ENCODE results near the gene TMED7.

DNA sequence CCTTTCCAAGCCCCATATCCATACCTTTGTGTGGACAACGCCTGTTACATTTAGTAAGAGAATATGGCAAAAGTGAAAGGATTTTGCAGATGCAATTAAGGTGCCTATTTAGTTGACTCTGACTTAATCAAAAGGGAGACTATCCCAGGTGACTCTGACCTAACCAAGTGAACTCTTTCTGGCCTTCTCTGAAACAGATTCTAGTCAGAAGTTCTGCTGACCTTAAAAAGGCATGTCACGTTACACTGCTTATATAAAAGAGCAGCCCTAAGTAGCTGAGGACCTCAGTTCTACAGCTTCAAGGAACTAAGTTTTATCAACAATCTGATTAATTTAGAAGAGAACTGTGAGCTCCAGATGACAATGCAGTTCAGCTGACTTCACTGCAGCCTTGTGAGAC lies 17.9 kb downstream of the TMED7 start:
- TF ChIP-seq, protein P1, sequence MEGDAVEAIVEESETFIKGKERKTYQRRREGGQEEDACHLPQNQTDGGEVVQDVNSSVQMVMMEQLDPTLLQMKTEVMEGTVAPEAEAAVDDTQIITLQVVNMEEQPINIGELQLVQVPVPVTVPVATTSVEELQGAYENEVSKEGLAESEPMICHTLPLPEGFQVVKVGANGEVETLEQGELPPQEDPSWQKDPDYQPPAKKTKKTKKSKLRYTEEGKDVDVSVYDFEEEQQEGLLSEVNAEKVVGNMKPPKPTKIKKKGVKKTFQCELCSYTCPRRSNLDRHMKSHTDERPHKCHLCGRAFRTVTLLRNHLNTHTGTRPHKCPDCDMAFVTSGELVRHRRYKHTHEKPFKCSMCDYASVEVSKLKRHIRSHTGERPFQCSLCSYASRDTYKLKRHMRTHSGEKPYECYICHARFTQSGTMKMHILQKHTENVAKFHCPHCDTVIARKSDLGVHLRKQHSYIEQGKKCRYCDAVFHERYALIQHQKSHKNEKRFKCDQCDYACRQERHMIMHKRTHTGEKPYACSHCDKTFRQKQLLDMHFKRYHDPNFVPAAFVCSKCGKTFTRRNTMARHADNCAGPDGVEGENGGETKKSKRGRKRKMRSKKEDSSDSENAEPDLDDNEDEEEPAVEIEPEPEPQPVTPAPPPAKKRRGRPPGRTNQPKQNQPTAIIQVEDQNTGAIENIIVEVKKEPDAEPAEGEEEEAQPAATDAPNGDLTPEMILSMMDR (IDR thresholded peaks at IDR 0.05) = no peak
- no peak for TF ChIP-seq POLR2A (IDR thresholded peaks at IDR 0.05)

All from lower leg skin (tissue), 3 donors.